ENCODE results near the gene NSDHL.

GRCh38 chrX:152843852-152844251 is 13.0 kb downstream of the NSDHL start:
- TF ChIP-seq CTCF (conservative IDR thresholded peaks at IDR 0.05) (no peak), EZH2 (IDR thresholded peaks at IDR 0.05; ENCODE audit: low read depth) (no peak)
